ENCODE results near the gene SSH3. TPM values are rescaled to one million over a fixed set of nuclear protein-coding genes. Genes with fewer than 3 reads are reported as not detected.
A peak's percentile ranks its signal among the peaks of the same experiment; 100 is the strongest.

SSH3 gene
- total RNA-seq, 2 donors from 2014 or later, result 39.1 to 44.4 TPM

DNA sequence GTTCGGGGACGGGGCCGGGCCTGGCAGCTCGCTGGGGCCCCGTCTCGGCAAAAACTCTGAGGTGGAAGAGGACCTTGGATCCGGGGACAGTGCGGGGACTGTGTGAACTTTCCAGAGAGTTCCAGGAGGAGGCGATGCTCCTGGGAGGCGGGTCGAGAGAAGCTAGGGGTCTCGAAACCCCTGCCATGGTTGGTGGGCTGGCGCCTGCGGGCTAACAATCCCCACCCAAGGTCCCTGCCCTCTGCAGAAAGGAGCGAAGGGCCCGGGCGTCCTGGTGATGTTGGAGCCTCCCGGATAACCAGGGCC is 41.7 kb upstream of the SSH3 start:
- Histone ChIP-seq H3K4me1 (ENCODE audit: control insufficient read depth, insufficient read depth, low read length) (no peaks in the 10 kb centered on the region), H3K27me3 (ENCODE audit: control insufficient read depth, insufficient read depth, low read length, poor library complexity, severe bottlenecking) (no peaks in the 10 kb centered on the region), H3K27ac (ENCODE audit: low read depth, low read length) (no peak overlapping the region), H3K4me3 (ENCODE audit: low read length) (no peak overlapping the region), H3K9ac (ENCODE audit: extremely low read depth, low read length, poor library complexity, severe bottlenecking) (no peak overlapping the region), H3K36me3 (ENCODE audit: control insufficient read depth, insufficient read depth, low read length) (peaks cover 7% of the 10 kb centered on the region), H3K9me3 (ENCODE audit: control insufficient read depth, low read length) (no peaks in the 10 kb centered on the region)
- Mint-ChIP-seq H3K4me1 (peaks cover 17% of the 10 kb centered on the region), H3K36me3 (ENCODE audit: low read depth) (peaks cover 8% of the 10 kb centered on the region), H3K27me3 (ENCODE audit: insufficient read depth) (peaks cover 22% of the 10 kb centered on the region), H3K27ac (no peak overlapping the region), H3K4me3 (peak overlapping the region; percentile 45), H3K9me3 (no peaks in the 10 kb centered on the region)
- DNase-seq, result no peak
- WGBS, 2 experiments (ENCODE audit: insufficient coverage in 1 of 2, insufficient read length in 1 of 2), result 18 to 22% methylated on average over 12 to 18 of the region's 18 CpGs
- TF ChIP-seq, protein P1, sequence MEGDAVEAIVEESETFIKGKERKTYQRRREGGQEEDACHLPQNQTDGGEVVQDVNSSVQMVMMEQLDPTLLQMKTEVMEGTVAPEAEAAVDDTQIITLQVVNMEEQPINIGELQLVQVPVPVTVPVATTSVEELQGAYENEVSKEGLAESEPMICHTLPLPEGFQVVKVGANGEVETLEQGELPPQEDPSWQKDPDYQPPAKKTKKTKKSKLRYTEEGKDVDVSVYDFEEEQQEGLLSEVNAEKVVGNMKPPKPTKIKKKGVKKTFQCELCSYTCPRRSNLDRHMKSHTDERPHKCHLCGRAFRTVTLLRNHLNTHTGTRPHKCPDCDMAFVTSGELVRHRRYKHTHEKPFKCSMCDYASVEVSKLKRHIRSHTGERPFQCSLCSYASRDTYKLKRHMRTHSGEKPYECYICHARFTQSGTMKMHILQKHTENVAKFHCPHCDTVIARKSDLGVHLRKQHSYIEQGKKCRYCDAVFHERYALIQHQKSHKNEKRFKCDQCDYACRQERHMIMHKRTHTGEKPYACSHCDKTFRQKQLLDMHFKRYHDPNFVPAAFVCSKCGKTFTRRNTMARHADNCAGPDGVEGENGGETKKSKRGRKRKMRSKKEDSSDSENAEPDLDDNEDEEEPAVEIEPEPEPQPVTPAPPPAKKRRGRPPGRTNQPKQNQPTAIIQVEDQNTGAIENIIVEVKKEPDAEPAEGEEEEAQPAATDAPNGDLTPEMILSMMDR (conservative IDR thresholded peaks at IDR 0.05), result peak; percentile 57

DNA sequence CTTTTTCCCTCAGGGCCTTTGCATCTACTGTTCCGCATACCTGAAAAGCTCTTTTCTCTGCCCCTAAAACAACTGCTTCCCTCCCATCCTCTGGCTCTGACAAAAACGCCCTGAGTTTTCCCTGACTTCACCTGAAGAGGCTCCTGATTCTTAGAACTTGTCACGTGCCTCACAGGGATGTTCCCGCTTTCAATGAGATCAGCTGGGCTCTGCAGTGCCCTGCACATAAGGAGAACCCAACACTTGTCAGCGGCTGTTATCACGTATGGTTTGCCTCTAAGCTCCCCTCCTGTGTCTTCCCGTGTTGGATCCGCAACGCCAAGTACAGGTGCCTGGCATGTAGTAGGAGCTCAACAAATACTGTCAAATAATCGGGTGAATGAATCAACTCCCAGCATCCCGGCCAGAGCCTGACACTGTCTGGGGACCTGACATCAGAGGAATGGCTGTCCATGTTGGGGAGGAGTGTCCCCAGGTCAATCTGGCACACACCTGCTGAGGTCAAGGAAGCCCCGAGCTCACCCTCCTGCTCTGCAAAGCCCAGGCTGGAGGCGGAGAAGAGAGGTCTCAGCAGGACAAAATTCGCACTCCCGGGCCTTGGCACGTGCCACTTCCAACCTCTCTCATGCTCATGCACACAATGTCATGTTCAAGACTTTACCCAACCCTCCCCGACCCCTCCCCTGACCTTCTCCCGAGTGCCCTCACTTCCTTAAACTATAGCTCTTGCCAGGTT is 41.2 kb upstream of the SSH3 start:
- H3K4me3 ChIP-seq (ENCODE audit: low read length), result no peak overlapping the region
- no peaks in the 10 kb centered on the region for H3K9me3 ChIP-seq (ENCODE audit: control insufficient read depth, low read length)
- WGBS, 2 experiments (ENCODE audit: insufficient coverage in 1 of 2, insufficient read length in 1 of 2), result 56 to 60% methylated on average over 15 to 17 of the region's 18 CpGs
- peaks cover 2% of the 10 kb centered on the region for H3K36me3 ChIP-seq (ENCODE audit: control insufficient read depth, insufficient read depth, low read length)
- no peak overlapping the region for H3K27ac ChIP-seq (ENCODE audit: low read depth, low read length)
- Mint-ChIP-seq H3K27ac (no peak overlapping the region), H3K4me3 (peak overlapping the region; percentile 45), H3K4me1 (peaks cover 17% of the 10 kb centered on the region), H3K27me3 (ENCODE audit: insufficient read depth) (peaks cover 22% of the 10 kb centered on the region), H3K9me3 (no peaks in the 10 kb centered on the region), H3K36me3 (ENCODE audit: low read depth) (peaks cover 3% of the 10 kb centered on the region)
- TF ChIP-seq, protein P1 (conservative IDR thresholded peaks at IDR 0.05), result no peak
- H3K27me3 ChIP-seq (ENCODE audit: control insufficient read depth, insufficient read depth, low read length, poor library complexity, severe bottlenecking), result no peaks in the 10 kb centered on the region
- no peak overlapping the region for H3K9ac ChIP-seq (ENCODE audit: extremely low read depth, low read length, poor library complexity, severe bottlenecking)
- no peak for DNase-seq
- H3K4me1 ChIP-seq (ENCODE audit: control insufficient read depth, insufficient read depth, low read length), result no peaks in the 10 kb centered on the region

DNA sequence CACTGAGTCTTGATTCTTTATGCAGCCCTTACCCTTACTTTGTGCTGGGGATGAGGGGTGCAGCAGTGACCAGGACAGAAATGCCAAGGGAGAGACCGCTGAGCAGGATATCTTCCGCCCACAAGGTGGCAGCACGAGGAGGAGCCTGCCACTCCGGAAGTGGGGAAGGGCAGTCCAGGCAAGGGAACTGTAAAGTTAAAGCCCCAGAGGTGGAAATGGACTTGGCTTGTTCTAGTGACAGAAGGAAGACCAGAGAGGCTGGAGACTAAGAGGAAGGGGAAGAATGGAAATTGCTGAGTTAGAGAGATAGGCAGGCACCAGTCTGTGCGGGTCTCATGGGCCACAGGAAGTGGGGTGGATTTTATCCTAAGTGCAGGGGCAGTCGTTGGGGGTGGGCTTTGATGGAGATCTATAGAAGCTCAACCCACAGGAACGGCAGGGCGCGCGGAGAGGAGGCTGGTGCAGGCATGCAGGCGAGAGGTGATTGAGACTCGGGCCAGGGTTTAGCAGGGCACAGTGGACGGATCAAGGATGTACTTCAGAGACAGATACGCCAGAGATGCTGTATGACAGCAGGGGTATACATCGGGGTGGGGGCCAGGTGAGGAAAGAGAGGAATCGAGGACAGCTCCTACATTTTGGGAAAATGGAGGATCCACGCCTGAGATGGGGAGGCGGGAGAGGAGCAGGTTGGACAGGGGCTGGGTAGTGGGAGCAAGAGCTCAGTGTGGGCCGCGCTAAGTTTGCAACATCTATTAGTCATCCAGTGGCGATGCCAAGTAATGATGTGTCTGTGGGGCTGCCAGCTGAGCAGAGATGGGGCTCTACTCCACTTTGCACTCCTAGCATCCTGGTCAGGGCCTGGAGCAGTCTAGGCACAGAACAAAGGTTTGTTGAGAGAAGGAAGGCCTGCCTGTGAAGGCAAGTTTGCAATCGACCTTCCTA is 40.3 kb upstream of the SSH3 start:
- 70 to 80% methylated on average over 17 to 22 of the region's 22 CpGs for WGBS, 2 experiments (ENCODE audit: insufficient coverage in 1 of 2, insufficient read length in 1 of 2)
- DNase-seq, result peak; percentile 94
- H3K27ac ChIP-seq (ENCODE audit: low read depth, low read length), result no peak overlapping the region
- peak overlapping the region; percentile 45 for H3K4me3 Mint-ChIP-seq
- no peak overlapping the region for H3K9ac ChIP-seq (ENCODE audit: extremely low read depth, low read length, poor library complexity, severe bottlenecking)
- peaks cover 3% of the 10 kb centered on the region for H3K36me3 Mint-ChIP-seq (ENCODE audit: low read depth)
- peaks cover 22% of the 10 kb centered on the region for H3K27me3 Mint-ChIP-seq (ENCODE audit: insufficient read depth)
- TF ChIP-seq, protein P1 (conservative IDR thresholded peaks at IDR 0.05), result peak; percentile 88
- H3K4me1 ChIP-seq (ENCODE audit: control insufficient read depth, insufficient read depth, low read length), result peaks cover 6% of the 10 kb centered on the region
- no peaks in the 10 kb centered on the region for H3K27me3 ChIP-seq (ENCODE audit: control insufficient read depth, insufficient read depth, low read length, poor library complexity, severe bottlenecking)
- H3K9me3 ChIP-seq (ENCODE audit: control insufficient read depth, low read length), result no peaks in the 10 kb centered on the region
- H3K27ac Mint-ChIP-seq, result no peak overlapping the region
- H3K36me3 ChIP-seq (ENCODE audit: control insufficient read depth, insufficient read depth, low read length), result peaks cover 3% of the 10 kb centered on the region
- no peaks in the 10 kb centered on the region for H3K9me3 Mint-ChIP-seq
- H3K4me3 ChIP-seq (ENCODE audit: low read length), result no peak overlapping the region
- H3K4me1 Mint-ChIP-seq, result peaks cover 22% of the 10 kb centered on the region
